Ascending aorta (tissue), 2 donors: ENCODE data around the gene STX5. TPM values are rescaled to one million over a fixed set of nuclear protein-coding genes. Genes with fewer than 3 reads are reported as not detected.
"Not testable (repeated sequence)": the region's sequence is repeated elsewhere in the genome, so short reads cannot be mapped to it uniquely, and the experiment has no call there.

Experiments used
- DNase-seq, 2 donors: peaks; one replicate each; pipeline ENCODE4 v3.0.0-alpha.2; 2019; ENCODE audit warnings: low spot score in 2 of 2
- H3K27ac ChIP-seq, 2 donors: fragments of 200-600 bp; sonication (generic); one replicate each; pipeline ENCODE4 v1.5.1; 2016 to 2017; ENCODE audit warnings: mild to moderate bottlenecking in 1 of 2
- H3K27me3 ChIP-seq: fragments of 200-600 bp; sonication (generic); one replicate; pipeline ENCODE4 v1.5.1; 2017
- H3K36me3 ChIP-seq, 2 donors: fragments of 200-600 bp; sonication (generic); one replicate each; pipeline ENCODE4 v1.5.1; 2016
- H3K4me1 ChIP-seq, 2 donors: fragments of 200-600 bp; sonication (generic); one replicate each; pipeline ENCODE4 v1.5.1; 2016 to 2017; ENCODE audit warnings: mild to moderate bottlenecking in 1 of 2
- H3K4me3 ChIP-seq, 2 donors: fragments of 200-600 bp; sonication (generic); one replicate each; pipeline ENCODE4 v1.5.1; 2016 to 2017; ENCODE audit warnings: mild to moderate bottlenecking in 1 of 2
- H3K9me3 ChIP-seq, 2 donors: fragments of 200-600 bp; sonication (generic); one replicate each; pipeline ENCODE4 v1.5.1; 2016
- intact Hi-C: fragments of 100-400 bp; cut with DNase I; formaldehyde crosslinking; loops from one replicate; pipeline ENCODE4 v1.15.1; 2023
- total RNA-seq: library from RNA; depleted of rRNA; stranded (reverse); fragments of >200 nt; gene quantifications from one replicate; pipeline ENCODE4 v1.1.0, GENCODE V29; 2016
- TF ChIP-seq, protein P1 (sequence below), 3 experiments: fragments of 200-600 bp in 2 of 3; fragments of 450-650 bp in 1 of 3; sonication (generic) in 2 of 3; IDR thresholded peaks; one replicate each; pipeline ENCODE4 v1.5.1; 2016 to 2019; ENCODE audit warnings: antibody characterized with exemption in 3 of 3, mild to moderate bottlenecking in 1 of 3, moderate library complexity in 1 of 3

The STX5 gene
- total RNA-seq, 1 donor from 2014 or later: 40.3 TPM

DNA sequence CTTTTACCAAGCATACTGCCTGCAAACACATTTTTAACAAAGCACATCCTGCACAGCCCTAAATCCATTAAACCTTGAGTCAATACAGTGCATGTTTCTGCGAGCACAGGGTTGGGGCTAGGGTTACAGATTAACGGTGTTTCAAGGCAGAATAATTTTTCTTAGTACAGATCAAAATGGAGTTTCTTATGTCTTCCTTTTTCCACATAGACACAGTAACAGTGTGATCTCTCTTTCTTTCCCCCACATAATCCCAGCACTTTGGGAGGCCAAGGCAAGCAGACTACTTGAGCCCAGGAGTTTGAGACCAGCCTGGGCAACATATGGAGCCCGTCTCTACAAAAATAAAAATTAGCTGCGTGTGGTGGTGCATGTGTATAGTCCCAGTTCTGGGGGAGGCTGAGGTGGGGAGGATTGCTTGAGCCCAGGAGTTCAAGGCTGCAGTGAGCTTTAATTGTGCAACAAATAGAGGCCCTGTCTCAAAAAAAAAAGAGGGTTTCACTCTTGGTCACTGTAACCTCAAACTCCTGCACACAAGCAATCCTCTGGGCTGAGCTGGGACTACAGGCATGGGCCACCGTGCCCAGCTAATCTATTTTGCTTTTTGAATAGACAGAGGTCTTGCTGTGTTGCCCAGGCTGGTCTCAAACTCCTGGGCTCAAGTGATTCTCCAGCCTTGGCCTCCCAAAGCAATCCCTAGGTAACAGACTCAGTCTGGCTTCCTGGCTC, 29.1 kb upstream of the STX5 start:
- no peak for DNase-seq
- no peaks in the 10 kb centered on the region for H3K36me3 ChIP-seq
- TF ChIP-seq, protein P1, sequence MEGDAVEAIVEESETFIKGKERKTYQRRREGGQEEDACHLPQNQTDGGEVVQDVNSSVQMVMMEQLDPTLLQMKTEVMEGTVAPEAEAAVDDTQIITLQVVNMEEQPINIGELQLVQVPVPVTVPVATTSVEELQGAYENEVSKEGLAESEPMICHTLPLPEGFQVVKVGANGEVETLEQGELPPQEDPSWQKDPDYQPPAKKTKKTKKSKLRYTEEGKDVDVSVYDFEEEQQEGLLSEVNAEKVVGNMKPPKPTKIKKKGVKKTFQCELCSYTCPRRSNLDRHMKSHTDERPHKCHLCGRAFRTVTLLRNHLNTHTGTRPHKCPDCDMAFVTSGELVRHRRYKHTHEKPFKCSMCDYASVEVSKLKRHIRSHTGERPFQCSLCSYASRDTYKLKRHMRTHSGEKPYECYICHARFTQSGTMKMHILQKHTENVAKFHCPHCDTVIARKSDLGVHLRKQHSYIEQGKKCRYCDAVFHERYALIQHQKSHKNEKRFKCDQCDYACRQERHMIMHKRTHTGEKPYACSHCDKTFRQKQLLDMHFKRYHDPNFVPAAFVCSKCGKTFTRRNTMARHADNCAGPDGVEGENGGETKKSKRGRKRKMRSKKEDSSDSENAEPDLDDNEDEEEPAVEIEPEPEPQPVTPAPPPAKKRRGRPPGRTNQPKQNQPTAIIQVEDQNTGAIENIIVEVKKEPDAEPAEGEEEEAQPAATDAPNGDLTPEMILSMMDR (IDR thresholded peaks at IDR 0.05): no peak
- H3K27ac ChIP-seq: no peak overlapping the region
- H3K9me3 ChIP-seq: no peaks in the 10 kb centered on the region
- H3K4me1 ChIP-seq: no peaks in the 10 kb centered on the region
- intact Hi-C loops: loop anchor here (5.0 kb wide), 1 partner anchor 89 kb away; the partner anchor contains the start of gene TAF6L
- H3K27me3 ChIP-seq: no peaks in the 10 kb centered on the region
- no peak overlapping the region for H3K4me3 ChIP-seq

DNA sequence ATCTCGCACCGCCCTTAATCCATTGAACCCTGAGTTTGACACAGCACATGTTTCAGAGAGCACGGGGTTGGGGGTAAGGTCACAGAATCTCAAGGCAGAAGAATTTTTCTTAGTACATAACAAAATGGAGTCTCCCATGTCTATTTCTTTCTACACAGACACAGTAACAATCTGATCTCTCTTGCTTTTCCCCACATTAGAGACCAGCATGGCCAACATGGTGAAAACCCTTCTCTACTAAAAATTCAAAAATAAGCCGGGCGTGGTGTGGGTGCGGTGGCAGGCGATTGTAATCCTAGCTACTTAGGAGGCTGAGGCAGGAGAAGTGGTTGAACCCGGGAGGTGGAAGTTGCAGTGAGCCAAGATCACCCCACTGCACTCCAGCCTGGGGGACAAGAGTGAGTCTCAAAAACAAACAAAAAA, 27.4 kb upstream of the STX5 start:
- not testable (repeated sequence) for H3K27me3 ChIP-seq, H3K4me1 ChIP-seq, H3K9me3 ChIP-seq, DNase-seq, H3K4me3 ChIP-seq, H3K27ac ChIP-seq, H3K36me3 ChIP-seq
- intact Hi-C loops: loop anchor here (5.0 kb wide), 1 partner anchor 132 kb away; the partner anchor contains the start of genes HNRNPUL2 and TTC9C

DNA sequence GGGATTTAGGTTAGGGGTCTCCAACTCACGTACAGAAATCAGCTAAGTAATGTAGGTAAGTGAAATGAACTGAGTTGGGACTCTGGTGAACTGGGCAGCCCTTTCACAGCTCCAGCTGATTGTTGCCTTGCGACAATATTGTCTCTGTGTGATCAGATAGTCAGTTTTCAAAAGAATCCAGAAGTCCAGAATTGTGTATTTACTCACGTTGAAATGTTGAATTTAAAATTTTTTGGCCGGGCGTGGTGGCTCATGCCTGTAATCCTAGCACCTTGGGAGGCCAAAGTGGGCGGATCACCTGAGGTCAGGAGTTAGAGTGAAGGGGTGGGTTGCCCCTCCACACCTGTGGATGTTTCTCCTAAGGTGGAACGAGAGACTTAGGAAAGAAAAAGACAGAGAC, 26.4 kb upstream of the STX5 start:
- no peak for DNase-seq
- TF ChIP-seq, protein P1 (IDR thresholded peaks at IDR 0.05): no peak
- intact Hi-C loops: loop anchor here (5.0 kb wide), 1 partner anchor 131 kb away; the partner anchor contains the start of genes HNRNPUL2 and TTC9C
- Histone ChIP-seq H3K9me3 (no peaks in the 10 kb centered on the region), H3K4me1 (peaks cover 10 to 15% of the 10 kb centered on the region in 2 donors), H3K36me3 (peaks cover 6 to 12% of the 10 kb centered on the region in 2 donors), H3K27ac (no peak overlapping the region), H3K4me3 (no peak overlapping the region), H3K27me3 (no peaks in the 10 kb centered on the region)

DNA sequence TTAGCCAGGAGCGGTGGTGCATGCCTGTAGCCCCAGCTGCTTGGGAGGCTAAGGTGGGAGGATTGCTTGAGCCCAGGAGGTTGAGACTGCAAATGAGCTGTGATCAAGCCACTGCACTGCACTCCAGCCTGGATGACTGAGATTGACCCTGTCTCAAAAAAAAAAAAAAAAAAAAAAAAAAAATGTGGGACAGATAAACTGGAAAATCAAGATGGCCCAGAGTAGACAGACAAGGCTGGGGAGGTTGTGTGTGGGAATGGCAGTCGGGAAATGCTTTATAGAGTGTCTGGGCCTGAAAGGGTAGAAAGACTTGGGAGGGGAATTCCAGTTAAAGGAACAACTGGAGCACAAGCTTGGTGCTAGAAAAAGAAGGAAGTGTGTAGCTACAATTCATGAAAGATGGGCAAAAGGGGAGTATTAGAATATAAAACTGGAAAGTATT, 25.7 kb upstream of the STX5 start:
- Histone ChIP-seq H3K27me3 (no peaks in the 10 kb centered on the region), H3K27ac (no peak overlapping the region), H3K9me3 (no peaks in the 10 kb centered on the region), H3K36me3 (peaks cover 13 to 18% of the 10 kb centered on the region in 2 donors), H3K4me1 (peaks cover 10 to 15% of the 10 kb centered on the region in 2 donors), H3K4me3 (no peak overlapping the region)
- no peak for DNase-seq
- TF ChIP-seq, protein P1 (IDR thresholded peaks at IDR 0.05): no peak
- intact Hi-C loops: loop anchor here (5.0 kb wide), 1 partner anchor 130 kb away; the partner anchor contains the start of genes HNRNPUL2 and TTC9C

DNA sequence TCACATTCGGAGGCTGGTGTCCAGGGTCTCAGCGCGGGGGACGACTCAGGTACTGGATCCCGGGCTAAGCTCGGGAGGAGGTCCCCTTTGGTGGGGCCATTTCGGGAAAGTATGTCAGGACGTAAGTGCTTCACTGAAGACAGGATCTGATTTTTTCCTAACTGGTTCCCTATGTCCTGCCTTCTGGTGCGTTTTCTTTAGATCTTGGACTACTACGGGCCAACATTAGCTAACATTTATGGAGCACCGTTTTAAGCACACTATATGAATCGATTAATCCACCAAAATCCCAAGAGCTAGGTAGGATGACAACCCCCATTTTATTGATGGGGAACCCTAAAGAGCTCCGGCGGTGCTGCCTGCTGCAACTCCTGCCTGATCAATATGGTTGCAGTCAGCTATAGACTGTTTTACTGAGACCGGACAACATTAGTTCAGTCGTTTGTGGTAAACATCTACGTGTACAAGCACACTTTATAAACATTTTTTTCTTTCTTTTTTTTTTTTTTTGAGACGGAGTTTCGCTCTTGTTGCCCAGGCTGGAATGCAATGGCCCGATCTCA, 24.6 kb upstream of the STX5 start:
- TF ChIP-seq, protein P1 (IDR thresholded peaks at IDR 0.05): no peak
- Histone ChIP-seq H3K36me3 (peaks cover 20 to 29% of the 10 kb centered on the region in 2 donors), H3K4me3 (peak overlapping the region; percentile 77 to 78), H3K27ac (peak overlapping the region; percentile 42 to 69), H3K4me1 (peaks cover 10 to 15% of the 10 kb centered on the region in 2 donors), H3K27me3 (no peaks in the 10 kb centered on the region), H3K9me3 (no peaks in the 10 kb centered on the region)
- intact Hi-C loops: loop anchor here (5.0 kb wide), 1 partner anchor 129 kb away; the partner anchor contains the start of genes HNRNPUL2 and TTC9C
- no peak for DNase-seq
